Tibial artery (tissue), 4 donors: Measurements from ENCODE around the gene DNM3.

Experiments
- DNase-seq, 2 donors: peaks; one replicate each; pipeline ENCODE4 v3.0.0-alpha.2; 2019
- H3K27ac ChIP-seq, 2 donors: fragments of 200-600 bp; sonication (generic) in 1 of 2; 1 replicate in 1 of 2; 2 replicates in 1 of 2; pipeline ENCODE4 v1.5.1; 2018 to 2019; ENCODE audit warnings: mild to moderate bottlenecking in 1 of 2
- H3K27me3 ChIP-seq, 2 donors: fragments of 200-600 bp; sonication (generic) in 1 of 2; one replicate each; pipeline versions ENCODE4 v1.5.1 to v1.6.0; 2016 to 2019
- H3K36me3 ChIP-seq, 3 donors: fragments of 200-600 bp; sonication (generic) in 2 of 3; one replicate each; pipeline ENCODE4 v1.5.1; 2016 to 2019; ENCODE audit warnings: mild to moderate bottlenecking in 2 of 3
- H3K4me1 ChIP-seq, 4 donors: fragments of 200-600 bp; sonication (generic) in 2 of 4; 1 replicate in 3 of 4; 2 replicates in 1 of 4; pipeline ENCODE4 v1.5.1; 2016 to 2019
- H3K4me3 ChIP-seq, 2 donors: fragments of 200-600 bp; sonication (generic) in 1 of 2; 1 replicate in 1 of 2; 2 replicates in 1 of 2; pipeline ENCODE4 v1.5.1; 2018 to 2019; ENCODE audit warnings: mild to moderate bottlenecking in 2 of 2
- H3K9me3 ChIP-seq, 3 donors: fragments of 200-600 bp; sonication (generic) in 1 of 3; one replicate each; pipeline ENCODE4 v1.5.1; 2016 to 2019
- intact Hi-C: fragments of 100-400 bp; cut with DNase I; formaldehyde crosslinking; loops from one replicate; pipeline ENCODE4 v1.15.0; 2023; ENCODE audit warnings: low total_unique reads
- TF ChIP-seq, protein P1 (sequence below), 2 experiments: fragments of 200-600 bp in 1 of 2; fragments of 450-650 bp in 1 of 2; IDR thresholded peaks; one replicate each; pipeline ENCODE4 v1.5.1; 2017 to 2019; ENCODE audit warnings: antibody characterized with exemption in 2 of 2, mild to moderate bottlenecking in 1 of 2, moderate library complexity in 1 of 2

DNM3 gene

DNA sequence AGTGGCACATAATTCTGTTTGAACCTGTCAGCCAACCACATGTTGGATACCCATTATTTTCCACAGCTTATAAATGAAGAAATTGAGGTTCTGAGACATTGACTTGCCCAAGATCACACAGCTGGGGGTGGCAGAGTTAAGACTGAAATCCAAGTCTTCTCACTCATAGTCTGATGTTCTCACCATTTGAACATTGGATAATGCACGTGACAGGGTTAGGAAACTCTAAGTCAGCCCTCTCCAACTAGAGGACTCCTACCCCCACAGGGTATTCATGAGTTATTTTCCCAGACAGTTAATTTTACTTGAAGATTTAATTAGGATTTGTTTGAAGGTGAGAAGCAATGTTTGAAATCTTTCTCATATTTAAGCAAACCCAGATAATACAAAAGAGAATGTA lies 541.1 kb downstream of the DNM3 start:
- DNase-seq: no peak
- no peak overlapping the region for H3K4me3 ChIP-seq
- no peaks in the 10 kb centered on the region for H3K27me3 ChIP-seq
- no peaks in the 10 kb centered on the region for H3K9me3 ChIP-seq
- H3K4me1 ChIP-seq: peaks cover 0 to 39% (median 9%) of the 10 kb centered on the region in 4 donors
- intact Hi-C loops: no loop called here
- H3K36me3 ChIP-seq: no peaks in the 10 kb centered on the region
- TF ChIP-seq, protein P1, sequence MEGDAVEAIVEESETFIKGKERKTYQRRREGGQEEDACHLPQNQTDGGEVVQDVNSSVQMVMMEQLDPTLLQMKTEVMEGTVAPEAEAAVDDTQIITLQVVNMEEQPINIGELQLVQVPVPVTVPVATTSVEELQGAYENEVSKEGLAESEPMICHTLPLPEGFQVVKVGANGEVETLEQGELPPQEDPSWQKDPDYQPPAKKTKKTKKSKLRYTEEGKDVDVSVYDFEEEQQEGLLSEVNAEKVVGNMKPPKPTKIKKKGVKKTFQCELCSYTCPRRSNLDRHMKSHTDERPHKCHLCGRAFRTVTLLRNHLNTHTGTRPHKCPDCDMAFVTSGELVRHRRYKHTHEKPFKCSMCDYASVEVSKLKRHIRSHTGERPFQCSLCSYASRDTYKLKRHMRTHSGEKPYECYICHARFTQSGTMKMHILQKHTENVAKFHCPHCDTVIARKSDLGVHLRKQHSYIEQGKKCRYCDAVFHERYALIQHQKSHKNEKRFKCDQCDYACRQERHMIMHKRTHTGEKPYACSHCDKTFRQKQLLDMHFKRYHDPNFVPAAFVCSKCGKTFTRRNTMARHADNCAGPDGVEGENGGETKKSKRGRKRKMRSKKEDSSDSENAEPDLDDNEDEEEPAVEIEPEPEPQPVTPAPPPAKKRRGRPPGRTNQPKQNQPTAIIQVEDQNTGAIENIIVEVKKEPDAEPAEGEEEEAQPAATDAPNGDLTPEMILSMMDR (IDR thresholded peaks at IDR 0.05): no peak
- H3K27ac ChIP-seq: peak overlapping the region; percentile 60 to 63

DNA sequence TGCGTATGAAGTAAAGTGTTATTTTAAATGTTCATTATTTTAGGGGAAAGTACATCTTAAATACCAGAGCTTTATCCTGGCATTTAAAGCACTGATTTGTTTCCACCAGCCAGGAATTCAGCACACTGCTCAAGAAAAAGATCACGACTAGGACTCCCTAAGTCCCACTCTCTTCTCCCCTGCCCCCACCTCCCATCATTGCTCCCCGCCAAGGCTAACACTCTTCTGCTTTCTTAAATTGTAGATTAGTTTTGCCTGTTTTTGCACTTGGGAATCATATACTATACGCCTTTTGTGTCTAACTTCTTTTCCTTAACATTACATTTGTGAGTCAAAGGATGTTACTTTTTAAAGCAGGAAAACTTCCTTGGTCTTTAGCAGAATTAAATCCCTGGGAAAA lies 541.7 kb downstream of the DNM3 start:
- H3K4me3 ChIP-seq: peak overlapping the region; percentile 8 to 29
- TF ChIP-seq, protein P1 (IDR thresholded peaks at IDR 0.05): no peak
- peaks cover 0 to 39% (median 9%) of the 10 kb centered on the region in 4 donors for H3K4me1 ChIP-seq
- H3K27me3 ChIP-seq: no peaks in the 10 kb centered on the region
- peak overlapping the region; percentile 60 to 63 for H3K27ac ChIP-seq
- no peak for DNase-seq
- intact Hi-C loops: no loop called here
- H3K36me3 ChIP-seq: no peaks in the 10 kb centered on the region
- H3K9me3 ChIP-seq: no peaks in the 10 kb centered on the region

DNA sequence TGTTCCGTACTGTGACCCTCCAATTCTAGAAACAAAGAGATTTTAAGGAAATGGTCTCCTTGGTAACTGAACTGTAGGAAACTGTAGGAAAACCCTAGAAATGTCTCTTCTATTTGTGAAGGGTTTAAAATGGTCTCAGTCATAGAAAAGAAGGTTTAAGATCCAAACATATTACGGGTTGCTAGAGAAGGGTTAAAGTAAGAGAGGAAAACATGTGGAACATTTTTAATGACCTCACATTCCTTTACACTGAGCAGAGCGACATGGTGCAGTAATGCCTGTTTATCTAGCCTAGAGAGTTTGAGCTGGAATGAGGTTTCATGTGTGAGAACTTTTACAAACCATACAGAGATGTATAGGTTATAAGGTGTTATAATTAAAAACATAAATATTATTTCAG lies 542.2 kb downstream of the DNM3 start:
- TF ChIP-seq, protein P1 (IDR thresholded peaks at IDR 0.05): no peak
- H3K36me3 ChIP-seq: no peaks in the 10 kb centered on the region
- intact Hi-C loops: no loop called here
- H3K27ac ChIP-seq: peak overlapping the region; percentile 60 to 63
- H3K4me1 ChIP-seq: peaks cover 0 to 39% (median 9%) of the 10 kb centered on the region in 4 donors
- H3K4me3 ChIP-seq: peak overlapping the region; percentile 8 to 29
- DNase-seq: no peak
- H3K9me3 ChIP-seq: no peaks in the 10 kb centered on the region
- H3K27me3 ChIP-seq: no peaks in the 10 kb centered on the region

DNA sequence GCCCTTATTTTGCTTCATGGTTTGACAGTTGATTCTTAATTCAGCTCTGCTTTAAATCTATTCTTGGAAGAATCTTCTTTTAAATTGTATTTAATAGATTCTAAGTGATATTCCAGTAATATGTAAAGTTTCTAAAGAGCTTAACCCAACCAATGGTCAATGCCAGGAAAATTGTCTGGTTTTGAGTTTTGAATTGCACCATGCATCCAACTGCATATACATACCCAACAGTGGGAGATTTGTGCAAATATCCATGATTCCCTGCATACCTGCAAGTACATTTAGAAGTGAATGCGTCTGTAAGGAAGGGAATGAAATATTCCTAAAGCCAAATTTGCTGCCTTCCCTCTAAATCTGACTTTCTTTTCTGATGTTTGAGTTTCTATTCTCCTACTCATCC lies 543.4 kb downstream of the DNM3 start:
- DNase-seq: no peak
- TF ChIP-seq, protein P1 (IDR thresholded peaks at IDR 0.05): no peak
- intact Hi-C loops: no loop called here

DNA sequence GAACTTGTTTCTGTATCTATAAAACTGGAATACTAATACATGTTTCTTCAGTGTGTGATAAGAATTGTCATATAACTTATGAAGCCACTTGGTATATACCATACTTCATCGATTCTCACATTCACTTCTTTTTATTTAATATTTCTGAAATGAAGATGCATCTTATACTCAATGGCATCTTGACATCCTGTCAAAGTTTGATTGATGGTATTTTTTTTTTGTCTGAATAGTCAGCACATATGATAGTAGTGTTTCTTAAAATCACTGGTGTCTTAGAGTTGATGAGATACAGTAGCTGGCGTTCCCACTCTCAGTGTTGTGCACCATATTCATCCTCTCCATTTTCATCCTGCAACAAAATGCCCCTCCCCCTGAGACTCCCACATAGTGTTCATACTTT lies 544.7 kb downstream of the DNM3 start:
- Histone ChIP-seq H3K4me3 (no peak overlapping the region), H3K36me3 (no peaks in the 10 kb centered on the region), H3K27me3 (no peaks in the 10 kb centered on the region), H3K4me1 (peaks cover 0 to 52% (median 12%) of the 10 kb centered on the region in 4 donors), H3K9me3 (no peaks in the 10 kb centered on the region), H3K27ac (no peak overlapping the region)
- TF ChIP-seq, protein P1 (IDR thresholded peaks at IDR 0.05): no peak
- intact Hi-C loops: no loop called here
- no peak for DNase-seq

More for the DNA sequence above, 543.4 kb downstream of the DNM3 start:
- no peak overlapping the region for H3K4me3 ChIP-seq
- no peaks in the 10 kb centered on the region for H3K9me3 ChIP-seq
- H3K27me3 ChIP-seq: no peaks in the 10 kb centered on the region
- no peak overlapping the region for H3K27ac ChIP-seq
- peaks cover 0 to 40% (median 9%) of the 10 kb centered on the region in 4 donors for H3K4me1 ChIP-seq
- H3K36me3 ChIP-seq: no peaks in the 10 kb centered on the region

DNA sequence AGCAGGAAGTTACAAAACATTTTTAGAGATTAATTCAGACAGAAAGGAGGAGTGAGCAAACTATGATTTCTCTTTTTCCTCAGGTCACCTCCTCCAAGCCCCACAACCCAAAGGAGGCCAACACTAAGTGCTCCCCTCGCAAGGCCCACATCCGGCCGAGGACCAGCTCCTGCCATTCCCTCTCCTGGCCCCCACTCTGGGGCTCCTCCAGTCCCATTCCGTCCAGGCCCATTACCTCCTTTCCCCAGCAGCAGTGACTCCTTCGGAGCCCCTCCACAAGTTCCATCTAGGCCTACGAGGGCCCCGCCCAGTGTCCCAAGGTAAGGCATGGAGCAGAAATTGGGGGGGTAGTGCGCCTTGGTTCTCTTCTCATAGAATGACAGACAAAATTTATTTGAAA lies 547.2 kb downstream of the DNM3 start:
- TF ChIP-seq, protein P1 (IDR thresholded peaks at IDR 0.05): no peak
- Histone ChIP-seq H3K27me3 (no peaks in the 10 kb centered on the region), H3K27ac (no peak overlapping the region), H3K9me3 (no peaks in the 10 kb centered on the region), H3K4me1 (peaks cover 0 to 44% (median 6%) of the 10 kb centered on the region in 4 donors), H3K4me3 (no peak overlapping the region), H3K36me3 (no peaks in the 10 kb centered on the region)
- DNase-seq: no peak
- intact Hi-C loops: no loop called here
